GM19025 (cell line): Measurements from ENCODE around the gene CRB2.
A peak's percentile ranks its signal among the peaks of the same experiment; 100 is the strongest.

Source experiments
- ATAC-seq: cut with Tn5 transposase; IDR thresholded peaks from one replicate; pipeline ENCODE4 v1.9.1; 2021; ENCODE audit warnings: mild to moderate bottlenecking, low read depth, moderate library complexity; ENCODE audit not compliant: unreplicated experiment

The CRB2 gene

GRCh38 chr9:123418506-123418905 is 62.5 kb downstream of the CRB2 start:
- ATAC-seq = no peak

- no peak for ATAC-seq
Observed at GRCh38 chr9:123419091-123419490, 63.1 kb downstream of the CRB2 start.

- ATAC-seq = no peak
Observed at GRCh38 chr9:123419721-123420591, 64.0 kb downstream of the CRB2 start.

GRCh38 chr9:123420592-123421111 is 64.7 kb downstream of the CRB2 start:
- ATAC-seq = no peak

- no peak for ATAC-seq
Observed at GRCh38 chr9:123421186-123421585, 65.2 kb downstream of the CRB2 start.

- ATAC-seq = no peak
Observed at GRCh38 chr9:123421801-123422455, 65.9 kb downstream of the CRB2 start.

GRCh38 chr9:123422635-123423310 is 66.8 kb downstream of the CRB2 start:
- ATAC-seq = no peak

- ATAC-seq = no peak
Observed at GRCh38 chr9:123423311-123423640, 67.3 kb downstream of the CRB2 start.

GRCh38 chr9:123424131-123424530 is 68.1 kb downstream of the CRB2 start:
- no peak for ATAC-seq

GRCh38 chr9:123424552-123425225 is 68.7 kb downstream of the CRB2 start:
- no peak for ATAC-seq

- no peak for ATAC-seq
Observed at GRCh38 chr9:123425261-123425821, 69.3 kb downstream of the CRB2 start.

GRCh38 chr9:123425836-123426365 is 69.9 kb downstream of the CRB2 start:
- no peak for ATAC-seq

- peak; percentile 74 for ATAC-seq
Observed at GRCh38 chr9:123426406-123426805, 70.4 kb downstream of the CRB2 start.
